H1 (cell line): ENCODE data around the gene PCDHB3.
"Not testable (repeated sequence)": the region's sequence is repeated elsewhere in the genome, so short reads cannot be mapped to it uniquely, and the experiment has no call there.

Source experiments
- BRCA1 ChIP-seq: IDR thresholded peaks from 2 replicates; pipeline ENCODE4 v1.6.1; 2012; ENCODE audit warnings: low read depth, low read length, improper control_type of control experiment
- CTCF ChIP-seq, 3 experiments: IDR thresholded peaks; 1 replicate in 2 of 3; 2 replicates in 1 of 3; pipeline versions ENCODE4 v1.5.1 to v1.6.1; 2011; ENCODE audit warnings: low read length in 3 of 3, mild to moderate bottlenecking in 3 of 3, inconsistent platforms in 2 of 3, low read depth in 1 of 3, moderate library complexity in 1 of 3; ENCODE audit not compliant: insufficient read depth in 1 of 3; ENCODE audit errors: control extremely low read depth in 1 of 3
- E2F6 ChIP-seq: IDR thresholded peaks from 2 replicates; pipeline ENCODE4 v1.6.1; 2012; ENCODE audit warnings: inconsistent platforms
- EP300 ChIP-seq, 2 experiments: IDR thresholded peaks; 1 replicate in 1 of 2; 2 replicates in 1 of 2; pipeline ENCODE4 v1.6.1; 2011 to 2012; ENCODE audit warnings: low read depth in 2 of 2, low read length in 2 of 2, mild to moderate bottlenecking in 2 of 2, borderline replicate concordance in 1 of 2, inconsistent platforms in 1 of 2, moderate library complexity in 1 of 2
- EZH2 ChIP-seq: fragments of 200-600 bp; sonication (generic); IDR thresholded peaks from 2 replicates; pipeline ENCODE4 v1.7.1; 2012; ENCODE audit warnings: low read depth, mild to moderate bottlenecking, moderate library complexity, low read length, inconsistent platforms; ENCODE audit not compliant: severe bottlenecking
- POLR2A ChIP-seq, 2 experiments: IDR thresholded peaks; 1 replicate in 1 of 2; 2 replicates in 1 of 2; pipeline ENCODE4 v1.6.1; 2011; ENCODE audit warnings: low read depth in 2 of 2, low read length in 2 of 2, mild to moderate bottlenecking in 2 of 2; ENCODE audit errors: control extremely low read depth in 1 of 2
- POLR2AphosphoS5 ChIP-seq: IDR thresholded peaks from 2 replicates; pipeline ENCODE4 v1.6.1; 2011; ENCODE audit warnings: low read depth, low read length
- RFX5 ChIP-seq: IDR thresholded peaks from 2 replicates; pipeline ENCODE4 v1.6.1; 2011; ENCODE audit warnings: low read depth, low read length, improper control_type of control experiment, borderline replicate concordance
- RXRA ChIP-seq: IDR thresholded peaks from 2 replicates; pipeline ENCODE4 v1.6.1; 2011; ENCODE audit warnings: low read depth, mild to moderate bottlenecking, low read length, moderate library complexity; ENCODE audit not compliant: insufficient read depth

- not testable (repeated sequence) for TF ChIP-seq CTCF (IDR thresholded peaks at IDR 0.05; ENCODE audit: control extremely low read depth in 1 of 3, insufficient read depth in 1 of 3, low read depth in 1 of 3, low read length in 3 of 3); BRCA1; POLR2A (IDR thresholded peaks at IDR 0.05; ENCODE audit: control extremely low read depth in 1 of 2, low read depth in 2 of 2, low read length in 2 of 2); RXRA; EZH2; EP300 (IDR thresholded peaks at IDR 0.05; ENCODE audit: borderline replicate concordance in 1 of 2, low read depth in 2 of 2, low read length in 2 of 2); RFX5; POLR2AphosphoS5; E2F6
Measured at GRCh38 chr5:141096586-141096985, 3.7 kb upstream of the PCDHB3 start.
